Measurements from ENCODE around the gene CPAMD8.

The CPAMD8 gene

GRCh38 chr19:16872728-16873127 lies 153.9 kb downstream of the CPAMD8 start:
- DNase-seq, result no peak

DNA sequence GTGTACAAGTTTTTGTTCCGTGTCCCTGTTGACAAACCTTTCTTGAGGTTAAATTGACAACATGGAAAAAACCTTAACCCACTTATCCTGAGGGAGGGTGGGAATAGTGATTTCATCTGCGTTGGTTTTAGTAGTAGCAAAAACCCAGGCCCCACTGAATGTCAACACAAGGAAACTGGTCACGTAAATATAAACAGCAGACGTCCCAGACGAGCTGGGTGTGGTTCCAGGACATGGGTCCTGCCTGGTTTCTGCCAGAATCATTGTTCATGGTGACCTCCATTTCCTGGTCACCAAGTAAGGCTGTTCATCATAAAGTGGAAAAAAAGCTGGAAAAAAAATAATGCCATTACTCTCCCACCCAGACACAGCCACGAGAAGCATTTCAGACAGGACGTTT lies 154.7 kb downstream of the CPAMD8 start:
- no peak for DNase-seq

DNA sequence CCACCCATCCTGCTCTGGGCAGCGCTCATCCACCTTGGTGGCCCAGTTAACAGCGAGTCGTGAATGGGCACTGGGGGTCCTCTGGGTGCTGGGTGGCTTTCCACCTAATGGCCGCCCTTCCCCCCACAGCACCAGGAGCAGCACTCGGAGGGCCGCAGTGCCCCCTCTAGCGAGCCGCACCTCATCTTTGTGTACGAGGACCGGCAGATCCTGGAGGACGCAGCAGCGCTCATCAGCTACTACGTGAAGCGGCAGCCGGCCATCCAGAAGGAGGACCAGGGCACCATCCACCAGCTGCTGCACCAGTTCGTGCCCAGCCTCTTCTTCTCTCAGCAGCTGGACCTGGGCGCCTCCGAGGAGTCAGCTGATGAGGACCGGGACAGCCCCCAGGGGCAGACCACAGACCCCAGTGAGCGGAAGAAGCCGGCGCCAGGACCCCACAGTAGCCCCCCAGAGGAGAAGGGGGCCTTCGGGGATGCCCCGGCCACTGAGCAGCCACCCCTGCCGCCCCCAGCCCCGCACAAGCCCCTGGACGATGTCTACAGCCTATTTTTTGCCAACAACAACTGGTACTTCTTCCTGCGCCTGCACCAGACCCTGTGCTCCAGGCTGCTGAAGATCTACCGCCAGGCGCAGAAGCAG lies 157.2 kb downstream of the CPAMD8 start:
- DNase-seq, result no peak

- DNase-seq, result no peak
These were observed 158.0 kb downstream of the CPAMD8 start for GRCh38 chr19:16868423-16869130.

DNA sequence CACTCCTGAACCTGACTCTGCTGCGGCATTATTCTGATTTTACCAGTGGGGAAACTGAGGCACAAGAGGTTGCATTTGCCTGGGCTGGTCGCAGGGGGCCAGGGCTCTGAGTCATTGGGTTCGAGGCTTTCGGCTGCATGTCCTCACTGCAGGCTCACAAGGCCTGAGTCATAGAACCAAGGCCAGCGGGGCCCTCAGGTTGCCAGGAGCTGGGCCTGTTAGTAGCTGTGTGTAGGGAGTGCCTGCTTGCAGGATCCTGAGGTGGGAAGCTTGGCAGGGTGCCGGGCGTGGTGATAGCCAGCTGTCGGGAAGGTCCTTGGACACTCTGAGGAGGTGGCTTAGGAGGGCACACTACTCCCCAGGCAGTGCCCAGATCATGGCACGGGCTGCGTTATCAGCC lies 159.4 kb downstream of the CPAMD8 start:
- DNase-seq, result no peak

- no peak for DNase-seq
These were observed 163.7 kb downstream of the CPAMD8 start for GRCh38 chr19:16862826-16863415.

DNA sequence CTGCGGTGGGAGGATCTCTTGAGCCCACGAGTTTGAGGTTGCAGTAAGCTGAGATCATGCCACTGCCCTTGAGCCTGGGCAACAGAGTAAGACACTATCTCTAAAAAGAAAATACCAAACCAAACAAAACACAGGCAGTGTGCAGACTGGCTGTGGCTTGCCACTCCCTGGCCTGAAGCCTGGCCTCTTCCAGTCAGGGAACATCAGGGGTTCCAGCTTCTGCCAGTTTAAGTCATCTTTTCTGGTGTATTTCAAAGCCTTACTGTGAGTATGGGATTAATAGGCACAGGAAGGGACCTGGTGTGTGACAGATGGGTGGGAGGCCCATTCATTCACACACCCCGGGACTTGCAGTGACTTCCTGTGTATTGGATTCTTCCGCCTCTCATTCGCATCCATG lies 164.8 kb downstream of the CPAMD8 start:
- no peak for DNase-seq

GRCh38 chr19:16861011-16861410 lies 165.6 kb downstream of the CPAMD8 start:
- DNase-seq, result no peak

- no peak for DNase-seq
These were observed 166.5 kb downstream of the CPAMD8 start for GRCh38 chr19:16860118-16860517.

DNA sequence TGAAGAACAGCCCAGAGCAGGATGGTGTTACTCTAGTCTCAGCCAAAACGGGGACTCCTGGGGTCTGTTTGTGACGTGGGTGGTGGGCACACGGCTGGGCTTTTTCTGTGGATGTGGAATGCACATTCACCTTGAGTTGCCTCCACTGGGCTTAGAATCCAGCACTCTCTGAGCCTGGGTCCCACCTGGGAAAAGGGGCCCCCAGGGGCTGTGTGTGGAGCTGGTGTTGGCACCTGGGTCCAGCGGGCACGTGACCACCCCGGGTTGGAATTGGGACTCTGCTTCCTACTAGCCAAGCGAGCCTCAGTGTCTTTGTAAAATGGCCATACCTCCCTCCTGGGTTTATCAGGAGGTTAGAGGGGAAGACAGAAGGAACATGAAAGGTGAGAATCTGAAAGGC lies 167.0 kb downstream of the CPAMD8 start:
- no peak for DNase-seq

DNA sequence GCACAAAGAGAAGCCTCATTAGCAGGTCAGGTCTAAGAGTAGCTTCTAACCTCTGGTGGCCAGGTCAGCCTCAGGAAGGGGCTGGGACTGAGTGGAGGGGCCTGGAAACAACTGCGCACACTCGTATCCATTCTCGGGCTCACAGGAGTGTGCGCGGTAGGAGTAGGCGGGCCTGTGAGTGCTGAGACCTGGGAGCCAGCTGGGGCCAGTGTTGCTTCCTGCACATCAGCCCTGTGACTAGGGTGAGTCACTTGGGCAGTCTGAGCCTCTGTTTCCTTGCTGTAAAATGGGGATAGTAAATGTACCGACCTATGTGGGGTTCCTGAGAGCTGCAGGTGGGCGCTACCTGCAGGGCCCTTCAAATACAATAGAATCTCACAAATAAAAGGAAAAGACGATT lies 170.5 kb downstream of the CPAMD8 start:
- DNase-seq, result no peak

GRCh38 chr19:16853066-16853465 lies 173.5 kb downstream of the CPAMD8 start:
- DNase-seq, result no peak

- no peak for DNase-seq
These were observed 175.4 kb downstream of the CPAMD8 start for GRCh38 chr19:16851031-16851712.

DNA sequence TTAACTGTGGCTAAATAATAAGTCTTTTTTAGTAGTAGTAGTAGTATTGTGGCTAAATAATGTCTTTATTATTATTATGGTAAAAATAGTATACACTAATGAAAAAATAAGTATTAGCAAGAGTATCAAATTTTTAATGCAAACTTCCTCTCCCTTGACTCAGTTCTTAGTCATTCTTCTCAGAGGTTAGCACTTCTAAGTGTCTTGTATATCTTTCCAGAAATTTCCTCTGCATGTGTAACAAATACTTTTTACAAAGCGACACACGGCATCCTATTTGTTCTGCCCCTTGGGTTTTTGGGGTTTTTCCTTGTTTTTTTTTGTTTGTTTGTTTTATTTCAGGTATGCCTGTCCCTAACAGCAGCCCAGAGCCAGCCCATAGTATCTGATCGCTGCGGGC lies 176.5 kb downstream of the CPAMD8 start:
- DNase-seq, result no peak

DNA sequence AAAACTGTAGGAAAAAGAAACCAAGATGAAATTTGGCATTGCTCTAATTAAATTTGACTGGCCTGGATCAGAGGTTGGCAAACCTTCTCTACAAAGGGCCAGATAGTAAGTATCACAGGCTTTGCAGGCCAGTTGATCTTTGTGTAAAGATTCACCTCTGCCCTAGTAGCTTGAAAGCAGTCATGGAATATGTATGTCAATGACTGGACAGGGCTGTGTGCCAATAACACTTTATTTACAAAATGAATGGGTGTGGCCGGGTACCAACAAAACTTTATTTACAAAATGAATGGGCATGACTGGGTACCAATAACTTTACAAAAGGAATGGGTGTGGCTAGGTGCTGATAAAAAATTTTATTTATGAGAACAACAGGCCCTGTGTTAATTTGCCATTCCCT lies 177.4 kb downstream of the CPAMD8 start:
- no peak for DNase-seq

GRCh38 chr19:16847430-16847829 lies 179.2 kb downstream of the CPAMD8 start:
- DNase-seq, result no peak

- no peak for DNase-seq
These were observed 179.7 kb downstream of the CPAMD8 start for GRCh38 chr19:16846901-16847300.

Data from fibroblast of skin of scalp (primary cell).